ENCODE measurements around the gene NPC1.

GRCh38 chr18:23532848-23533247 is 53.5 kb downstream of the NPC1 start:
- TF ChIP-seq SMC3 (IDR thresholded peaks at IDR 0.05): no peak
- no peak for TF ChIP-seq TFCP2L1 (CRISPR knock-in tag; IDR thresholded peaks at IDR 0.05)

Data from A549 (cell line).